Peyer's patch (tissue), 4 donors: ENCODE results near the gene CYP1A2.

Experiments used
- POLR2A ChIP-seq, 2 donors: fragments of 450-650 bp; IDR thresholded peaks; one replicate each; pipeline ENCODE4 v1.5.1; 2017; ENCODE audit warnings: antibody characterized with exemption in 2 of 2, mild to moderate bottlenecking in 2 of 2, moderate library complexity in 2 of 2
- TF ChIP-seq, protein P1 (sequence below), 6 experiments: fragments of 450-650 bp in 4 of 6; fragments of 200-600 bp in 2 of 6; sonication (generic) in 1 of 6; IDR thresholded peaks; one replicate each; pipeline ENCODE4 v1.5.1; 2017 to 2019; ENCODE audit warnings: antibody characterized with exemption in 6 of 6, mild to moderate bottlenecking in 3 of 6, moderate library complexity in 1 of 6

- TF ChIP-seq, protein P1, sequence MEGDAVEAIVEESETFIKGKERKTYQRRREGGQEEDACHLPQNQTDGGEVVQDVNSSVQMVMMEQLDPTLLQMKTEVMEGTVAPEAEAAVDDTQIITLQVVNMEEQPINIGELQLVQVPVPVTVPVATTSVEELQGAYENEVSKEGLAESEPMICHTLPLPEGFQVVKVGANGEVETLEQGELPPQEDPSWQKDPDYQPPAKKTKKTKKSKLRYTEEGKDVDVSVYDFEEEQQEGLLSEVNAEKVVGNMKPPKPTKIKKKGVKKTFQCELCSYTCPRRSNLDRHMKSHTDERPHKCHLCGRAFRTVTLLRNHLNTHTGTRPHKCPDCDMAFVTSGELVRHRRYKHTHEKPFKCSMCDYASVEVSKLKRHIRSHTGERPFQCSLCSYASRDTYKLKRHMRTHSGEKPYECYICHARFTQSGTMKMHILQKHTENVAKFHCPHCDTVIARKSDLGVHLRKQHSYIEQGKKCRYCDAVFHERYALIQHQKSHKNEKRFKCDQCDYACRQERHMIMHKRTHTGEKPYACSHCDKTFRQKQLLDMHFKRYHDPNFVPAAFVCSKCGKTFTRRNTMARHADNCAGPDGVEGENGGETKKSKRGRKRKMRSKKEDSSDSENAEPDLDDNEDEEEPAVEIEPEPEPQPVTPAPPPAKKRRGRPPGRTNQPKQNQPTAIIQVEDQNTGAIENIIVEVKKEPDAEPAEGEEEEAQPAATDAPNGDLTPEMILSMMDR (IDR thresholded peaks at IDR 0.05), result no peak
- TF ChIP-seq POLR2A (IDR thresholded peaks at IDR 0.05), result no peak
Observed at GRCh38 chr15:74754593-74755215, 6.1 kb downstream of the CYP1A2 start.
